ENCODE measurements around the gene GOPC. TPM values are rescaled to one million over a fixed set of nuclear protein-coding genes. Genes with fewer than 3 reads are reported as not detected.

Gene GOPC
- total and polyA plus RNA-seq, 2 of the 13 experiments (the other 11 are each of a cell fraction or from before 2014, with no cell fraction given): 20.9 to 41.5 TPM

GRCh38 chr6:117602151-117602898 is at the start of gene GOPC (continued):
- TF ChIP-seq, protein P1, sequence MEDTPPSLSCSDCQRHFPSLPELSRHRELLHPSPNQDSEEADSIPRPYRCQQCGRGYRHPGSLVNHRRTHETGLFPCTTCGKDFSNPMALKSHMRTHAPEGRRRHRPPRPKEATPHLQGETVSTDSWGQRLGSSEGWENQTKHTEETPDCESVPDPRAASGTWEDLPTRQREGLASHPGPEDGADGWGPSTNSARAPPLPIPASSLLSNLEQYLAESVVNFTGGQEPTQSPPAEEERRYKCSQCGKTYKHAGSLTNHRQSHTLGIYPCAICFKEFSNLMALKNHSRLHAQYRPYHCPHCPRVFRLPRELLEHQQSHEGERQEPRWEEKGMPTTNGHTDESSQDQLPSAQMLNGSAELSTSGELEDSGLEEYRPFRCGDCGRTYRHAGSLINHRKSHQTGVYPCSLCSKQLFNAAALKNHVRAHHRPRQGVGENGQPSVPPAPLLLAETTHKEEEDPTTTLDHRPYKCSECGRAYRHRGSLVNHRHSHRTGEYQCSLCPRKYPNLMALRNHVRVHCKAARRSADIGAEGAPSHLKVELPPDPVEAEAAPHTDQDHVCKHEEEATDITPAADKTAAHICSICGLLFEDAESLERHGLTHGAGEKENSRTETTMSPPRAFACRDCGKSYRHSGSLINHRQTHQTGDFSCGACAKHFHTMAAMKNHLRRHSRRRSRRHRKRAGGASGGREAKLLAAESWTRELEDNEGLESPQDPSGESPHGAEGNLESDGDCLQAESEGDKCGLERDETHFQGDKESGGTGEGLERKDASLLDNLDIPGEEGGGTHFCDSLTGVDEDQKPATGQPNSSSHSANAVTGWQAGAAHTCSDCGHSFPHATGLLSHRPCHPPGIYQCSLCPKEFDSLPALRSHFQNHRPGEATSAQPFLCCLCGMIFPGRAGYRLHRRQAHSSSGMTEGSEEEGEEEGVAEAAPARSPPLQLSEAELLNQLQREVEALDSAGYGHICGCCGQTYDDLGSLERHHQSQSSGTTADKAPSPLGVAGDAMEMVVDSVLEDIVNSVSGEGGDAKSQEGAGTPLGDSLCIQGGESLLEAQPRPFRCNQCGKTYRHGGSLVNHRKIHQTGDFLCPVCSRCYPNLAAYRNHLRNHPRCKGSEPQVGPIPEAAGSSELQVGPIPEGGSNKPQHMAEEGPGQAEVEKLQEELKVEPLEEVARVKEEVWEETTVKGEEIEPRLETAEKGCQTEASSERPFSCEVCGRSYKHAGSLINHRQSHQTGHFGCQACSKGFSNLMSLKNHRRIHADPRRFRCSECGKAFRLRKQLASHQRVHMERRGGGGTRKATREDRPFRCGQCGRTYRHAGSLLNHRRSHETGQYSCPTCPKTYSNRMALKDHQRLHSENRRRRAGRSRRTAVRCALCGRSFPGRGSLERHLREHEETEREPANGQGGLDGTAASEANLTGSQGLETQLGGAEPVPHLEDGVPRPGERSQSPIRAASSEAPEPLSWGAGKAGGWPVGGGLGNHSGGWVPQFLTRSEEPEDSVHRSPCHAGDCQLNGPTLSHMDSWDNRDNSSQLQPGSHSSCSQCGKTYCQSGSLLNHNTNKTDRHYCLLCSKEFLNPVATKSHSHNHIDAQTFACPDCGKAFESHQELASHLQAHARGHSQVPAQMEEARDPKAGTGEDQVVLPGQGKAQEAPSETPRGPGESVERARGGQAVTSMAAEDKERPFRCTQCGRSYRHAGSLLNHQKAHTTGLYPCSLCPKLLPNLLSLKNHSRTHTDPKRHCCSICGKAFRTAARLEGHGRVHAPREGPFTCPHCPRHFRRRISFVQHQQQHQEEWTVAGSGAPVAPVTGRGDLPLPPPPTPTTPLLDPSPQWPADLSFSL (CRISPR knock-in tag; IDR thresholded peaks at IDR 0.05): 0 out of 2 replicates have a peak, but pooled peaks have one; percentile 1
- TF ChIP-seq IKZF4 (CRISPR knock-in tag; IDR thresholded peaks at IDR 0.05; ENCODE audit: borderline replicate concordance, low read depth, not compliant biosample characterization): peak; percentile 97
- peak; percentile 99 for TF ChIP-seq NFKB2 (CRISPR knock-in tag; IDR thresholded peaks at IDR 0.05; ENCODE audit: borderline replicate concordance)
- TF ChIP-seq, protein P2, sequence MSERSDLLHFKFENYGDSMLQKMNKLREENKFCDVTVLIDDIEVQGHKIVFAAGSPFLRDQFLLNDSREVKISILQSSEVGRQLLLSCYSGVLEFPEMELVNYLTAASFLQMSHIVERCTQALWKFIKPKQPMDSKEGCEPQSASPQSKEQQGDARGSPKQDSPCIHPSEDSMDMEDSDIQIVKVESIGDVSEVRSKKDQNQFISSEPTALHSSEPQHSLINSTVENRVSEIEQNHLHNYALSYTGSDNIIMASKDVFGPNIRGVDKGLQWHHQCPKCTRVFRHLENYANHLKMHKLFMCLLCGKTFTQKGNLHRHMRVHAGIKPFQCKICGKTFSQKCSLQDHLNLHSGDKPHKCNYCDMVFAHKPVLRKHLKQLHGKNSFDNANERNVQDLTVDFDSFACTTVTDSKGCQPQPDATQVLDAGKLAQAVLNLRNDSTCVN (CRISPR knock-in tag; IDR thresholded peaks at IDR 0.05; ENCODE audit: borderline replicate concordance): peak; percentile 85
- peak; percentile 75 for TF ChIP-seq ZBTB14 (CRISPR knock-in tag; IDR thresholded peaks at IDR 0.05)
- peak; percentile 52; the same call in 1 of the 2 replicates for TF ChIP-seq MIER2 (CRISPR knock-in tag; IDR thresholded peaks at IDR 0.05)
- TF ChIP-seq ZBTB44 (CRISPR knock-in tag; IDR thresholded peaks at IDR 0.05): no peak; the same call in 1 of the 2 replicates
- peak; percentile 97 for TF ChIP-seq POLR2G (IDR thresholded peaks at IDR 0.05; ENCODE audit: low read depth, low read length)
- TF ChIP-seq KMT2A (CRISPR knock-in tag; IDR thresholded peaks at IDR 0.05): peak; percentile 95
- peak; percentile 91 for TF ChIP-seq YEATS2 (CRISPR knock-in tag; IDR thresholded peaks at IDR 0.05; ENCODE audit: borderline replicate concordance)
- TF ChIP-seq TCF7 (IDR thresholded peaks at IDR 0.05; ENCODE audit: low read depth): no peak
- TF ChIP-seq RFXANK (CRISPR knock-in tag; IDR thresholded peaks at IDR 0.05): peak; percentile 75; the same call in 1 of the 2 replicates
- TF ChIP-seq NCOA1 (CRISPR knock-in tag; IDR thresholded peaks at IDR 0.05): peak; percentile 78; the same call in 1 of the 2 replicates
- no peak for TF ChIP-seq FUBP1 (CRISPR knock-in tag; IDR thresholded peaks at IDR 0.05; ENCODE audit: borderline replicate concordance)
- peak; percentile 96 for TF ChIP-seq TAF1 (CRISPR knock-in tag; IDR thresholded peaks at IDR 0.05)
- TF ChIP-seq CHD4 (IDR thresholded peaks at IDR 0.05; ENCODE audit: borderline replicate concordance, low read length): no peak; the same call in 1 of the 2 replicates
